Activated CD4-positive, CD25-positive, alpha-beta regulatory T cell treated with anti-CD3 and anti-CD28 coated beads, Interleukin-2, amount 50 U/mL, for 16 hours (primary cell): Measurements from ENCODE around the gene MYL4.
"Not testable (repeated sequence)": the region's sequence is repeated elsewhere in the genome, so short reads cannot be mapped to it uniquely, and the experiment has no call there.

ENCODE experiments used
- DNase-seq: peaks from one replicate; pipeline ENCODE4 v3.0.0-alpha.2; 2020; ENCODE audit warnings: low read depth, low spot score

Gene MYL4

GRCh38 chr17:47193931-47194511 lies 15.1 kb upstream of the MYL4 start:
- DNase-seq = no peak

- no peak for DNase-seq
Measured at GRCh38 chr17:47197821-47198220, 11.3 kb upstream of the MYL4 start.

GRCh38 chr17:47199627-47200324 lies 9.4 kb upstream of the MYL4 start:
- no peak for DNase-seq

- DNase-seq = no peak
Measured at GRCh38 chr17:47200325-47200664, 8.9 kb upstream of the MYL4 start.

GRCh38 chr17:47201166-47201565 lies 8.0 kb upstream of the MYL4 start:
- DNase-seq = no peak

- DNase-seq = no peak
Measured at GRCh38 chr17:47203984-47204721, 5.0 kb upstream of the MYL4 start.

- DNase-seq = no peak
Measured at GRCh38 chr17:47204722-47205418, 4.3 kb upstream of the MYL4 start.

GRCh38 chr17:47205419-47205963 lies 3.7 kb upstream of the MYL4 start:
- DNase-seq = peak; percentile 34

GRCh38 chr17:47207143-47208067 lies 1.7 kb upstream of the MYL4 start:
- no peak for DNase-seq

- DNase-seq = no peak
Measured at GRCh38 chr17:47209499-47209898, 351 bp downstream of the MYL4 start.

- no peak for DNase-seq
Measured at GRCh38 chr17:47210105-47210504, 957 bp downstream of the MYL4 start.

GRCh38 chr17:47210779-47211178 lies 1.6 kb downstream of the MYL4 start:
- DNase-seq = no peak

- no peak for DNase-seq
Measured at GRCh38 chr17:47212458-47212857, 3.3 kb downstream of the MYL4 start.

- no peak for DNase-seq
Measured at GRCh38 chr17:47213540-47213939, 4.4 kb downstream of the MYL4 start.

GRCh38 chr17:47214931-47215330 lies 5.8 kb downstream of the MYL4 start:
- no peak for DNase-seq

GRCh38 chr17:47216821-47217220 lies 7.7 kb downstream of the MYL4 start:
- not testable (repeated sequence) for DNase-seq

GRCh38 chr17:47217279-47217678 lies 8.1 kb downstream of the MYL4 start:
- DNase-seq = not testable (repeated sequence)

GRCh38 chr17:47218896-47219430 lies 9.8 kb downstream of the MYL4 start:
- DNase-seq = no peak

- DNase-seq = no peak
Measured at GRCh38 chr17:47219621-47220475, 10.7 kb downstream of the MYL4 start.

- no peak for DNase-seq
Measured at GRCh38 chr17:47220531-47220999, 11.4 kb downstream of the MYL4 start.
